Measurements from ENCODE around the gene RALY. TPM values are rescaled to one million over a fixed set of nuclear protein-coding genes. Genes with fewer than 3 reads are reported as not detected.

RALY gene
- total and polyA plus RNA-seq, 2 of the 4 experiments (the other 2 are of a cell fraction) = 46.2 to 115 TPM

GRCh38 chr20:34018166-34018565, 24.5 kb downstream of the RALY start:
- H3K79me1 ChIP-seq (ENCODE audit: low read depth in 1 of 2, low read length in 2 of 2) = peaks cover 52 to 81% of the 10 kb centered on the region in 2 experiments
- no peak overlapping the region for H3K4me3 ChIP-seq (ENCODE audit: insufficient read depth, low read depth, low read length)
- intact Hi-C loops (cut with micrococcal nuclease) (no loop called here), in situ Hi-C loops (cut with MboI; ENCODE audit: low sequenced_read_pairs) (no loop called here), dilution Hi-C loops (cut with HindIII; ENCODE audit: low sequenced_read_pairs, unreplicated experiment) (no loop called here)
- peak overlapping the region; percentile 27 for H2BK5ac ChIP-seq (ENCODE audit: low read depth, low read length, poor library complexity, severe bottlenecking)
- no peak overlapping the region for H3K56ac ChIP-seq (ENCODE audit: extremely low read depth, insufficient read depth, low read length)
- no TSS peak for BruUV-seq (replicated peaks)
- 0 out of 2 replicates have a peak overlapping the region, but pooled peaks have one; percentile 5 for H2BK120ac ChIP-seq (ENCODE audit: low read depth, low read length)
- H3K4ac ChIP-seq (ENCODE audit: low read depth, low read length) = peak overlapping the region; percentile 17
- no peaks in the 10 kb centered on the region for H3K27me3 ChIP-seq (ENCODE audit: control insufficient read depth, insufficient read depth, low read length)
- H2BK20ac ChIP-seq (ENCODE audit: low read depth, low read length) = no peak overlapping the region; the same call in 1 of the 2 replicates
- H2AK9ac ChIP-seq (replicated peaks; ENCODE audit: low read depth, low read length, poor library complexity) = no peak overlapping the region
- H3K27ac ChIP-seq (ENCODE audit: insufficient read depth, low read length) = no peak overlapping the region
- no peak overlapping the region for H2BK15ac ChIP-seq (ENCODE audit: low read depth, low read length)
- H3K18ac ChIP-seq (ENCODE audit: low read depth, low read length) = no peak overlapping the region; the same call in 1 of the 2 replicates
- peaks cover 39% of the 10 kb centered on the region for H3K9me1 ChIP-seq (ENCODE audit: insufficient read depth, low read length)
- peaks cover 16% of the 10 kb centered on the region for H3K4me1 ChIP-seq (ENCODE audit: control insufficient read depth, insufficient read depth, low read length)
- no peak overlapping the region for H2AFZ ChIP-seq (replicated peaks; ENCODE audit: low read length, poor library complexity)
- 0 out of 2 replicates have a peak overlapping the region, but pooled peaks have one; percentile 9 for H3K23ac ChIP-seq (ENCODE audit: low read depth, low read length)
- POLR2A ChIA-PET (ENCODE audit: unreplicated experiment) = no interaction called here
- ATAC-seq (ENCODE audit: low read depth) = no peak
- TF ChIP-seq CEBPB (IDR thresholded peaks at IDR 0.05; ENCODE audit: low read depth, low read length) (no peak), FOS (IDR thresholded peaks at IDR 0.05; ENCODE audit: low read depth, low read length) (no peak), ELK1 (IDR thresholded peaks at IDR 0.05; ENCODE audit: borderline replicate concordance, low read depth, low read length) (no peak), MAFK (IDR thresholded peaks at IDR 0.05; ENCODE audit: low read depth, low read length) (no peak), RAD21 (IDR thresholded peaks at IDR 0.05; ENCODE audit: low read length) (no peak), MAZ (IDR thresholded peaks at IDR 0.05; ENCODE audit: borderline replicate concordance, low read depth, low read length) (no peak), RFX5 (IDR thresholded peaks at IDR 0.05; ENCODE audit: low read depth, low read length) (no peak), SMC3 (IDR thresholded peaks at IDR 0.05; ENCODE audit: low read depth, low read length) (no peak), POLR2A (IDR thresholded peaks at IDR 0.05; ENCODE audit: low read depth, low read length) (no peak), BHLHE40 (IDR thresholded peaks at IDR 0.05; ENCODE audit: low read depth, low read length) (no peak), RCOR1 (IDR thresholded peaks at IDR 0.05; ENCODE audit: insufficient replicate concordance, low read length) (no peak), MXI1 (IDR thresholded peaks at IDR 0.05; ENCODE audit: borderline replicate concordance, low read depth, low read length) (no peak), NFE2L2 (IDR thresholded peaks at IDR 0.05; ENCODE audit: low read depth, low read length) (no peak), CHD1 (IDR thresholded peaks at IDR 0.05; ENCODE audit: low read depth, low read length) (no peak), CTCF (conservative IDR thresholded peaks at IDR 0.05; ENCODE audit: low read depth, low read length) (no peak), USF2 (IDR thresholded peaks at IDR 0.05; ENCODE audit: low read depth, low read length) (no peak)
- H4K91ac ChIP-seq (ENCODE audit: insufficient read depth, low read depth, low read length) = no peak overlapping the region
- 0 out of 2 replicates have a peak, but pooled peaks cover 1% of the 10 kb centered on the region for H3K36me3 ChIP-seq (ENCODE audit: control insufficient read depth, insufficient read depth, low read length)
- no peak overlapping the region for H4K5ac ChIP-seq (ENCODE audit: low read depth, low read length)
- CTCF ChIA-PET = no interaction called here
- H3K9me3 ChIP-seq (ENCODE audit: control insufficient read depth, insufficient read depth, low read length) = no peaks in the 10 kb centered on the region
- H4K20me1 ChIP-seq (ENCODE audit: insufficient read depth, low read length) = peaks cover 88% of the 10 kb centered on the region
- WGBS, 2 experiments (ENCODE audit: extremely low coverage in 2 of 2, insufficient read length in 1 of 2) = no CpG with 5 or more reads among the region's 1 CpG
- H3K4me2 ChIP-seq (ENCODE audit: low read depth, low read length) = peak overlapping the region; percentile 8; the same call in 1 of the 2 replicates
- no peak for DNase-seq
- H2AK5ac ChIP-seq (ENCODE audit: low read depth, low read length) = 0 out of 2 replicates have a peak overlapping the region, but pooled peaks have one; percentile 40
- no peak overlapping the region for H4K8ac ChIP-seq (ENCODE audit: low read depth in 2 of 2, low read length in 2 of 2)
- H3K9ac ChIP-seq (ENCODE audit: low read depth, low read length) = no peak overlapping the region
- 0 out of 2 replicates have a peak overlapping the region, but pooled peaks have one; percentile 18 for H3K14ac ChIP-seq (replicated peaks; ENCODE audit: low read depth, low read length)

Measured in IMR-90 (cell line).